ENCODE measurements around the gene OR2A14. TPM values are rescaled to one million over a fixed set of nuclear protein-coding genes. Genes with fewer than 3 reads are reported as not detected.

The OR2A14 gene
- total and polyA plus RNA-seq, 2 donors (not counting 1 experiment from before 2014, with no cell fraction given): not detected

- Histone ChIP-seq H3K27me3 (ENCODE audit: control insufficient read depth, insufficient read depth, low read length) (no peaks in the 10 kb centered on the region), H3K4me3 (replicated peaks in 1 of 4; ENCODE audit: control extremely low read depth in 1 of 4, insufficient read depth in 1 of 4, low read depth in 3 of 4, low read length in 4 of 4) (no peak overlapping the region), H4K20me1 (ENCODE audit: control insufficient read depth, extremely low read depth, insufficient read depth, low read length) (no peaks in the 10 kb centered on the region), H3K4me2 (ENCODE audit: extremely low read depth, insufficient read depth, low read length) (no peak overlapping the region), H3K9me3 (ENCODE audit: control insufficient read depth, insufficient read depth, low read depth, low read length) (no peaks in the 10 kb centered on the region), H3K36me3 (ENCODE audit: control insufficient read depth, insufficient read depth, low read length) (no peaks in the 10 kb centered on the region), H3K27ac (ENCODE audit: insufficient read depth, low read length) (no peak overlapping the region), H3K9ac (ENCODE audit: insufficient read depth, low read length) (no peak overlapping the region), H3K79me2 (ENCODE audit: control insufficient read depth, insufficient read depth, low read length) (no peaks in the 10 kb centered on the region), H2AFZ (ENCODE audit: low read length) (no peak overlapping the region), H3K4me1 (ENCODE audit: control insufficient read depth, extremely low read depth, insufficient read depth, low read length) (no peaks in the 10 kb centered on the region)
- TF ChIP-seq EZH2 (IDR thresholded peaks at IDR 0.05; ENCODE audit: low read length, missing control alignments) (no peak), CTCF (conservative IDR thresholded peaks at IDR 0.05 in 1 of 2, IDR thresholded peaks at IDR 0.05 in 1 of 2; ENCODE audit: low read depth in 1 of 2, low read length in 2 of 2) (no peak)
- DNase-seq (ENCODE audit: low read depth in 2 of 2): no peak
These were observed 24.2 kb upstream of the OR2A14 start for GRCh38 chr7:144098776-144099175.

- no peak overlapping the region for H3K27ac ChIP-seq (ENCODE audit: insufficient read depth, low read length)
- no peak overlapping the region for H3K4me2 ChIP-seq (ENCODE audit: extremely low read depth, insufficient read depth, low read length)
- H3K27me3 ChIP-seq (ENCODE audit: control insufficient read depth, insufficient read depth, low read length): no peaks in the 10 kb centered on the region
- DNase-seq (ENCODE audit: low read depth in 2 of 2): no peak
- H2AFZ ChIP-seq (ENCODE audit: low read length): no peak overlapping the region
- no peak for TF ChIP-seq EZH2 (IDR thresholded peaks at IDR 0.05; ENCODE audit: low read length, missing control alignments)
- no peak for TF ChIP-seq CTCF (conservative IDR thresholded peaks at IDR 0.05 in 1 of 2, IDR thresholded peaks at IDR 0.05 in 1 of 2; ENCODE audit: low read depth in 1 of 2, low read length in 2 of 2)
- no peak overlapping the region for H3K9ac ChIP-seq (ENCODE audit: insufficient read depth, low read length)
- no peaks in the 10 kb centered on the region for H4K20me1 ChIP-seq (ENCODE audit: control insufficient read depth, extremely low read depth, insufficient read depth, low read length)
- no peaks in the 10 kb centered on the region for H3K9me3 ChIP-seq (ENCODE audit: control insufficient read depth, insufficient read depth, low read depth, low read length)
- no peaks in the 10 kb centered on the region for H3K36me3 ChIP-seq (ENCODE audit: control insufficient read depth, insufficient read depth, low read length)
- H3K4me3 ChIP-seq (replicated peaks in 1 of 4; ENCODE audit: control extremely low read depth in 1 of 4, insufficient read depth in 1 of 4, low read depth in 3 of 4, low read length in 4 of 4): no peak overlapping the region
- no peaks in the 10 kb centered on the region for H3K79me2 ChIP-seq (ENCODE audit: control insufficient read depth, insufficient read depth, low read length)
- no peaks in the 10 kb centered on the region for H3K4me1 ChIP-seq (ENCODE audit: control insufficient read depth, extremely low read depth, insufficient read depth, low read length)
These were observed 22.4 kb upstream of the OR2A14 start for GRCh38 chr7:144100607-144101006.

- Histone ChIP-seq H3K9ac (ENCODE audit: insufficient read depth, low read length) (no peak overlapping the region), H3K27ac (ENCODE audit: insufficient read depth, low read length) (no peak overlapping the region), H3K4me2 (ENCODE audit: extremely low read depth, insufficient read depth, low read length) (no peak overlapping the region), H3K4me1 (ENCODE audit: control insufficient read depth, extremely low read depth, insufficient read depth, low read length) (no peaks in the 10 kb centered on the region), H3K27me3 (ENCODE audit: control insufficient read depth, insufficient read depth, low read length) (no peaks in the 10 kb centered on the region), H3K79me2 (ENCODE audit: control insufficient read depth, insufficient read depth, low read length) (no peaks in the 10 kb centered on the region), H3K9me3 (ENCODE audit: control insufficient read depth, insufficient read depth, low read depth, low read length) (no peaks in the 10 kb centered on the region), H2AFZ (ENCODE audit: low read length) (no peak overlapping the region), H3K36me3 (ENCODE audit: control insufficient read depth, insufficient read depth, low read length) (no peaks in the 10 kb centered on the region), H4K20me1 (ENCODE audit: control insufficient read depth, extremely low read depth, insufficient read depth, low read length) (no peaks in the 10 kb centered on the region), H3K4me3 (replicated peaks in 1 of 4; ENCODE audit: control extremely low read depth in 1 of 4, insufficient read depth in 1 of 4, low read depth in 3 of 4, low read length in 4 of 4) (no peak overlapping the region)
- no peak for DNase-seq (ENCODE audit: low read depth in 2 of 2)
- TF ChIP-seq CTCF (conservative IDR thresholded peaks at IDR 0.05 in 1 of 2, IDR thresholded peaks at IDR 0.05 in 1 of 2; ENCODE audit: low read depth in 1 of 2, low read length in 2 of 2) (no peak), EZH2 (IDR thresholded peaks at IDR 0.05; ENCODE audit: low read length, missing control alignments) (no peak)
These were observed 20.9 kb upstream of the OR2A14 start for GRCh38 chr7:144102041-144102440.
